ENCODE data around the gene TMEM184A. TPM values are rescaled to one million over a fixed set of nuclear protein-coding genes. Genes with fewer than 3 reads are reported as not detected.
A peak's percentile ranks its signal among the peaks of the same experiment; 100 is the strongest.

TMEM184A gene
- total RNA-seq, 1 experiment from 2014 or later: 16.5 TPM

DNA sequence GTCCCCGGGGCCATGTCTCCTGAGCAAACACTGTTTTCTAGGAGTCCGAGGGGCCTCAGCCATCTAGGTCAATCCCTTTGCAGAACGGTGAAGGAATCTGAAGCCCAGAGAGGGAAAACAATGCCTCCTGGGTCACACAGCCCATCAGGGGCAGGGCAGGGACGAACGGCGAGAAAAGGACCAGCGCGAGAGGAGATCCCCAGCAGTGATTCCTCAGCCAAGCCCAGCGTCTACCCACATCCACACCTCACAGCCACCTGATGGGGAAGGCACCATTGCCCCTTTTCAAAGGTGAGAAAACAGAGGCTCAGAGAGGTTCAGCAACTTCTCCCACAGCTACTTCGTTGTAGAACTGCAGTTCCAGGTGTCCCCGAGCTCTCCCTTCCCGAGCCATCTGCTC, 31.7 kb upstream of the TMEM184A start:
- POLR2A ChIA-PET: no interaction called here

DNA sequence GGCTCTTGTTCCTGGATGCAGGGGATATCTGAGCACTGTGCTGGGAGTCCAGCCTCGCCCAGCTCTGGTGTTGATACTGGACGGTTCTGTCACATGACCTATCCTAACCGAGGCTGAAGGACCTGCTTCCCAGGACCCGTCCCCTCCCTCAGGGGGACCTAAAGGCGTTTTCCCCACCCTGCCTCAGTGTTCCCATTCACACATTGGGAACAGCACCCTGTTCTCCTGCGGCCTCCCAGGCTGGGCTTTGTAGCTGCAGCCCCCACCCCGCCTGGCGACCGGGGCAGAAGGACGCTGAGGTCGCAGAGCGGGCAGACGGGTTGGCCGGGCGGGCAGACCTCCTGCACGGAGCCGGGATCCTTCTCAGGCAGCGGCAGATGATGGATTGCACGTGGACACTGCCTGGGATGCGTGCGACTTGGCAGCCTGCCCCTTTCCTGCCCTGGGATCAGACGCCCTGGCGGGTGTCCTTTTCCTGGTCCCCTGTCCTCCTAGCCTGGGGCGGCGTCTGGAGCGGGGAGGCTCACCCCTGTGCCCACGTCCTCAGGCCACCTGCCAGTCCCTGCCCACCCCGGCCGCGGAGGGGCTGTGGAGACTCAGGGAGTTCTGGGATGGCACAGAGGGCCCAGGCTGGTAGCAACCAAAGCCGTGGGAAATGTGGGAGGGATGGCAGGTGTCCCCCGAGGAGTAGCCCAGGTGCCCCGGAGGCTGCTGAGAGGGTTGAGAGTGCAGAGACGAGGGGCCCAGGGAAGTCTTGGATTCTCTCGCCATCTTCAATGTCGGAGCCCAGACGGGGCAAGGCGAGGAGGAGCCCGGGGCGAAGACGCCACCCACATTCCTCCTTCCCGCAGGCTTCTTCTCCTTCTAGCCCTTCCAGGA, 31.1 kb upstream of the TMEM184A start:
- CTCF ChIA-PET: no interaction called here
- no peak for DNase-seq
- H3K36me3 Mint-ChIP-seq (ENCODE audit: insufficient read depth, unreplicated experiment): no peaks in the 10 kb centered on the region
- peak overlapping the region; percentile 45 for H3K4me3 Mint-ChIP-seq (ENCODE audit: unreplicated experiment)
- Histone ChIP-seq H3K27me3 (replicated peaks; ENCODE audit: control insufficient read depth, insufficient read depth, low read length) (no peaks in the 10 kb centered on the region), H3K4me1 (no peaks in the 10 kb centered on the region), H3K9me3 (peaks cover 8% of the 10 kb centered on the region), H3K4me3 (ENCODE audit: low read depth, low read length) (no peak overlapping the region), H3K36me3 (ENCODE audit: control insufficient read depth, insufficient read depth, low read length) (no peaks in the 10 kb centered on the region)
- no TSS peak for BruUV-seq (replicated peaks)
- POLR2A ChIA-PET: no interaction called here
- H3K4me1 Mint-ChIP-seq (ENCODE audit: low read depth, unreplicated experiment): no peaks in the 10 kb centered on the region
- intact Hi-C loops (cut with micrococcal nuclease; ENCODE audit: unreplicated experiment): no loop called here
- H3K27ac Mint-ChIP-seq (ENCODE audit: unreplicated experiment): no peak overlapping the region
- peaks cover 17% of the 10 kb centered on the region for H3K27me3 Mint-ChIP-seq (ENCODE audit: insufficient read depth, unreplicated experiment)
- peaks cover 10% of the 10 kb centered on the region for H3K9me3 Mint-ChIP-seq (ENCODE audit: unreplicated experiment)
- TF ChIP-seq, protein P1, sequence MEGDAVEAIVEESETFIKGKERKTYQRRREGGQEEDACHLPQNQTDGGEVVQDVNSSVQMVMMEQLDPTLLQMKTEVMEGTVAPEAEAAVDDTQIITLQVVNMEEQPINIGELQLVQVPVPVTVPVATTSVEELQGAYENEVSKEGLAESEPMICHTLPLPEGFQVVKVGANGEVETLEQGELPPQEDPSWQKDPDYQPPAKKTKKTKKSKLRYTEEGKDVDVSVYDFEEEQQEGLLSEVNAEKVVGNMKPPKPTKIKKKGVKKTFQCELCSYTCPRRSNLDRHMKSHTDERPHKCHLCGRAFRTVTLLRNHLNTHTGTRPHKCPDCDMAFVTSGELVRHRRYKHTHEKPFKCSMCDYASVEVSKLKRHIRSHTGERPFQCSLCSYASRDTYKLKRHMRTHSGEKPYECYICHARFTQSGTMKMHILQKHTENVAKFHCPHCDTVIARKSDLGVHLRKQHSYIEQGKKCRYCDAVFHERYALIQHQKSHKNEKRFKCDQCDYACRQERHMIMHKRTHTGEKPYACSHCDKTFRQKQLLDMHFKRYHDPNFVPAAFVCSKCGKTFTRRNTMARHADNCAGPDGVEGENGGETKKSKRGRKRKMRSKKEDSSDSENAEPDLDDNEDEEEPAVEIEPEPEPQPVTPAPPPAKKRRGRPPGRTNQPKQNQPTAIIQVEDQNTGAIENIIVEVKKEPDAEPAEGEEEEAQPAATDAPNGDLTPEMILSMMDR (IDR thresholded peaks at IDR 0.05; ENCODE audit: insufficient read depth in 1 of 2, low read depth in 1 of 2, low read length in 1 of 2, severe bottlenecking in 1 of 2, unreplicated experiment in 1 of 2): no peak

More for the DNA sequence above, 31.7 kb upstream of the TMEM184A start:
- H3K36me3 Mint-ChIP-seq (ENCODE audit: insufficient read depth, unreplicated experiment): no peaks in the 10 kb centered on the region
- no peak overlapping the region for H3K27ac Mint-ChIP-seq (ENCODE audit: unreplicated experiment)
- CTCF ChIA-PET: no interaction called here
- Histone ChIP-seq H3K4me3 (ENCODE audit: low read depth, low read length) (no peak overlapping the region), H3K9me3 (peaks cover 8% of the 10 kb centered on the region), H3K36me3 (ENCODE audit: control insufficient read depth, insufficient read depth, low read length) (no peaks in the 10 kb centered on the region), H3K4me1 (no peaks in the 10 kb centered on the region), H3K27me3 (replicated peaks; ENCODE audit: control insufficient read depth, insufficient read depth, low read length) (no peaks in the 10 kb centered on the region)
- H3K27me3 Mint-ChIP-seq (ENCODE audit: insufficient read depth, unreplicated experiment): peaks cover 20% of the 10 kb centered on the region
- intact Hi-C loops (cut with micrococcal nuclease; ENCODE audit: unreplicated experiment): no loop called here
- H3K4me3 Mint-ChIP-seq (ENCODE audit: unreplicated experiment): no peak overlapping the region
- no TSS peak for BruUV-seq (replicated peaks)
- TF ChIP-seq, protein P1 (IDR thresholded peaks at IDR 0.05; ENCODE audit: insufficient read depth in 1 of 2, low read depth in 1 of 2, low read length in 1 of 2, severe bottlenecking in 1 of 2, unreplicated experiment in 1 of 2): no peak
- no peaks in the 10 kb centered on the region for H3K4me1 Mint-ChIP-seq (ENCODE audit: low read depth, unreplicated experiment)
- no peak for DNase-seq
- H3K9me3 Mint-ChIP-seq (ENCODE audit: unreplicated experiment): peaks cover 10% of the 10 kb centered on the region

DNA sequence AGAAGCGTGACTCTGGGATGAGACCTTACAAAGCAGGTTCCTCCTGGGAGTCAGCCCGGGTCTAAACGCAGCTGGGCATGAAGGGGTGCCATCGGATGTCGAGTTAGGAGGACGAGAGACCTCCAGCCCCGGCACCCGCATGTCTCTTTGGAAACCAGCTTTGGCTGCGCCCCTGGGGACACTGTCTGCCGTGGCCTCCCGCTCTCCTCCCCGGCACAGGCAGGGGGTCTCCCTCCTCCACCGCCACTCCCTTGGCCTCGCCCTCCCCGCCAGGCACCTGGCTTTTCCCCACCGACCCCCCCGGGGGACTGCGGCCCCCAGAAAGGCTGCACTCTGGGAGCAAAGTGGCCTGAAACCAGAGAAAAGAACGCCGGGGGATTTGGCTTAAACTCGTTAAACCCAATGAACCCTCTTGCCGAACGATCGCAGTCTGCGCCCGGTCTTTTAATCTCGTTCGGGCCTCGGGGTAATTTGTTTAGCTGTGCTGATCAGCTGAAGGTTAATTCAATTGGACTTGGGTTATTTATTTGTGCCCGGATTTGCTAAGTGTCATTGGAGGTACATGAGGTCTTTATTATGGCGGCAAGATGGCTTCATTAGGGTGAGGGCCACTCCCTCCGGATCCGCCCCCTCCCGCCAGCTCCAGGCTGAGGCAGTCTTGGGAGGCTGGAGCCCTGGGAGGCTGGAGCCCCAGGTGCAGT, 30.3 kb upstream of the TMEM184A start:
- no peaks in the 10 kb centered on the region for H3K4me1 Mint-ChIP-seq (ENCODE audit: low read depth, unreplicated experiment)

More for the DNA sequence above, 30.3 kb upstream of the TMEM184A start:
- POLR2A ChIA-PET: no interaction called here
- intact Hi-C loops (cut with micrococcal nuclease; ENCODE audit: unreplicated experiment): no loop called here
- H3K27me3 Mint-ChIP-seq (ENCODE audit: insufficient read depth, unreplicated experiment): peaks cover 12% of the 10 kb centered on the region
- H3K4me3 Mint-ChIP-seq (ENCODE audit: unreplicated experiment): peak overlapping the region; percentile 45
- H3K9me3 ChIP-seq: peaks cover 8% of the 10 kb centered on the region
- H3K27ac Mint-ChIP-seq (ENCODE audit: unreplicated experiment): no peak overlapping the region
- H3K36me3 Mint-ChIP-seq (ENCODE audit: insufficient read depth, unreplicated experiment): no peaks in the 10 kb centered on the region
- H3K4me3 ChIP-seq (ENCODE audit: low read depth, low read length): no peak overlapping the region
- H3K4me1 ChIP-seq: no peaks in the 10 kb centered on the region
- peaks cover 10% of the 10 kb centered on the region for H3K9me3 Mint-ChIP-seq (ENCODE audit: unreplicated experiment)
- H3K27me3 ChIP-seq (replicated peaks; ENCODE audit: control insufficient read depth, insufficient read depth, low read length): no peaks in the 10 kb centered on the region
- CTCF ChIA-PET: no interaction called here
- DNase-seq: no peak
- BruUV-seq (replicated peaks): no TSS peak
- TF ChIP-seq, protein P1 (IDR thresholded peaks at IDR 0.05; ENCODE audit: insufficient read depth in 1 of 2, low read depth in 1 of 2, low read length in 1 of 2, severe bottlenecking in 1 of 2, unreplicated experiment in 1 of 2): no peak
- H3K36me3 ChIP-seq (ENCODE audit: control insufficient read depth, insufficient read depth, low read length): no peaks in the 10 kb centered on the region

Measured in Caco-2 (cell line).